GM23338 (cell line): Measurements from ENCODE around the gene MPP4. TPM values are rescaled to one million over a fixed set of nuclear protein-coding genes. Genes with fewer than 3 reads are reported as not detected.

Experiments used
- CREB1 ChIP-seq: fragments of 250-450 bp; sonication (Bioruptor Pico); IDR thresholded peaks from 2 replicates; pipeline ENCODE4 v1.5.0; 2020; ENCODE audit warnings: low read depth, mild to moderate bottlenecking, moderate library complexity
- JUNB ChIP-seq: IDR thresholded peaks from one replicate; pipeline ENCODE4 v1.6.1; 2016; ENCODE audit warnings: antibody characterized with exemption; ENCODE audit not compliant: unreplicated experiment
- NANOG ChIP-seq: IDR thresholded peaks from 2 replicates; pipeline ENCODE4 v1.6.1; 2016; ENCODE audit warnings: antibody characterized with exemption, borderline replicate concordance
- REST ChIP-seq: IDR thresholded peaks from one replicate; pipeline ENCODE4 v1.6.1; 2018; ENCODE audit warnings: antibody characterized with exemption; ENCODE audit not compliant: unreplicated experiment
- ZNF114 ChIP-seq: fragments of 250-450 bp; sonication (Bioruptor Pico); IDR thresholded peaks from 2 replicates; pipeline ENCODE4 v1.5.0; 2020; ENCODE audit warnings: mild to moderate bottlenecking, moderate library complexity
- ZNF331 ChIP-seq: fragments of 250-450 bp; sonication (Bioruptor Pico); IDR thresholded peaks from 2 replicates; pipeline ENCODE4 v1.5.0; 2020; ENCODE audit warnings: low read depth, mild to moderate bottlenecking, moderate library complexity
- polyA plus RNA-seq: library from polyadenylated mRNA; unstranded; fragments of >200 nt; fragmentation: Nextera tagmentation; extraction: Ambion mirVana; gene quantifications from 2 replicates; pipeline ENCODE4 v1.2.1, GENCODE V29; 2016
- small RNA-seq: library from RNA; depleted of rRNA; stranded (forward); fragments of <200 nt; gene quantifications from one replicate; pipeline ENCODE3, GENCODE V24; 2014; ENCODE audit warnings: low replicate concordance
- total RNA-seq: library from RNA; depleted of rRNA; stranded (reverse); fragments of >200 nt; shearing (Covaris generic); gene quantifications from 2 replicates; pipeline ENCODE4 v1.2.3, GENCODE V29; 2014; rRNA removed

MPP4 gene
- total and polyA plus RNA-seq, 2 experiments from 2014 or later: not detected

DNA sequence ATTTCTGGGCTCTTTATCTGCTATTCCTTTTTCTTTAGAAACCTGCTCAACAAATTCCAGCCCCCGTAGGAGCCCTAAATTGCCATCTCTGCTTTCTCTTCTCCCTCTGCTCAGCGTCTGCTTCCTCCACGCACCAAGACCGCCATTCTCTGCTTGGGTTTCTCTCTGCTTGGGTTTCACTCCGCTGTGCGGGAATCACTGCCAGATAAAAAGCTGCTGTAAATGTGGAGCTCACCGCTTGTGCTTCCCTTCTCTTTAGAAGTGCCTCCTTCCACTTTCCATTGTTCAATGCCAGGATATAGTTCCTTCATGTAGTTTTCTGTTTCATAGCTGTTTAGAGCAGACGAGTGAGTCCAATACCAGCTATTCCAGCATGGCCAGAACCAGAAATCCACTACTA, 101.0 kb downstream of the MPP4 start (continued):
- TF ChIP-seq CREB1 (CRISPR knock-in tag) (no peak), ZNF331 (no peak), JUNB (no peak), NANOG (no peak), ZNF114 (no peak), REST (no peak)

Small RNA genes within 50 kb of the gene (small RNA-seq; reads per million reads assigned to genes)
- gene RNU6-651P: not detected

Other genes with a start within 250 kb of the MPP4 start
- gene TRAK2, start 247.2 kb downstream of the MPP4 start, total RNA-seq: 12.0 and 17.0 TPM in 2 replicates
- gene TRAK2, start 247.2 kb downstream of the MPP4 start, polyA plus RNA-seq: 5.8 and 6.7 TPM in 2 replicates
- gene STRADB, start 246.9 kb downstream of the MPP4 start, total RNA-seq: 37.1 and 37.6 TPM in 2 replicates
- gene STRADB, start 246.9 kb downstream of the MPP4 start, polyA plus RNA-seq: 35.9 and 41.3 TPM in 2 replicates
- 42.0 and 57.7 TPM in 2 replicates for gene TMEM237, start 55.1 kb downstream of the MPP4 start, total RNA-seq
- gene TMEM237, start 55.1 kb downstream of the MPP4 start, polyA plus RNA-seq: 46.3 and 48.9 TPM in 2 replicates
- 35.3 and 43.3 TPM in 2 replicates for gene ALS2, start 82.3 kb upstream of the MPP4 start, total RNA-seq
- 9.6 and 9.9 TPM in 2 replicates for gene ALS2, start 82.3 kb upstream of the MPP4 start, polyA plus RNA-seq
- not detected in 2 replicates for gene CDK15, start 107.9 kb upstream of the MPP4 start, total RNA-seq
- 0.16 and 0.27 TPM in 2 replicates for gene CDK15, start 107.9 kb upstream of the MPP4 start, polyA plus RNA-seq